BJ (cell line): ENCODE measurements around the gene PSMG3. TPM values are rescaled to one million over a fixed set of nuclear protein-coding genes. Genes with fewer than 3 reads are reported as not detected.

Source experiments
- CTCF ChIA-PET: fragments of 350-600 bp; formaldehyde crosslinking; extraction: SDS; loops from one replicate; lab custom pipeline; 2021; ENCODE audit warnings: antibody characterized with exemption, inconsistent platforms; lab: Yijun Ruan, JAX
- POLR2A ChIA-PET: fragments of 300-600 bp; sonication (Branson Sonifier 250); formaldehyde crosslinking; extraction: SDS; loops from one replicate; lab custom pipeline; 2021; ENCODE audit warnings: antibody characterized with exemption; lab: Charles Lee
- DNase-seq: peaks from one replicate; pipeline ENCODE4 v3.0.0-alpha.2; 2011; ENCODE audit warnings: low read depth
- H3K27me3 ChIP-seq: 2 replicates; pipeline ENCODE4 v1.6.0; 2011; ENCODE audit warnings: low read length; ENCODE audit not compliant: control insufficient read depth, insufficient read depth
- H3K36me3 ChIP-seq: 2 replicates; pipeline ENCODE4 v1.5.1; 2011; ENCODE audit warnings: low read length; ENCODE audit not compliant: control insufficient read depth, insufficient read depth
- H3K4me3 ChIP-seq: 2 replicates; pipeline ENCODE4 v1.5.1; 2011; ENCODE audit warnings: low read depth, mild to moderate bottlenecking, control low read depth, low read length
- polyA minus RNA-seq: library from RNA; depleted of rRNA, polyadenylated mRNA; stranded (reverse); fragments of >200 nt; gene quantifications from 2 replicates; pipeline ENCODE4 v1.2.3, GENCODE V29; 2011; rRNA and poly(A)+ RNA removed
- polyA plus RNA-seq: library from polyadenylated mRNA; depleted of rRNA; stranded (reverse); fragments of >200 nt; gene quantifications from 2 replicates; pipeline ENCODE4 v1.2.3, GENCODE V29; 2011; rRNA removed
- TF ChIP-seq, protein P1 (sequence below): IDR thresholded peaks from 2 replicates; pipeline ENCODE4 v1.5.1; 2011; ENCODE audit warnings: low read depth, mild to moderate bottlenecking, control low read depth, inconsistent platforms, low read length, moderate library complexity; ENCODE audit not compliant: insufficient read depth

The PSMG3 gene, protein sequence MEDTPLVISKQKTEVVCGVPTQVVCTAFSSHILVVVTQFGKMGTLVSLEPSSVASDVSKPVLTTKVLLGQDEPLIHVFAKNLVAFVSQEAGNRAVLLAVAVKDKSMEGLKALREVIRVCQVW
- polyA plus RNA-seq (32.1 and 40.9 TPM in 2 replicates), polyA minus RNA-seq (10.2 and 11.6 TPM in 2 replicates)

DNA sequence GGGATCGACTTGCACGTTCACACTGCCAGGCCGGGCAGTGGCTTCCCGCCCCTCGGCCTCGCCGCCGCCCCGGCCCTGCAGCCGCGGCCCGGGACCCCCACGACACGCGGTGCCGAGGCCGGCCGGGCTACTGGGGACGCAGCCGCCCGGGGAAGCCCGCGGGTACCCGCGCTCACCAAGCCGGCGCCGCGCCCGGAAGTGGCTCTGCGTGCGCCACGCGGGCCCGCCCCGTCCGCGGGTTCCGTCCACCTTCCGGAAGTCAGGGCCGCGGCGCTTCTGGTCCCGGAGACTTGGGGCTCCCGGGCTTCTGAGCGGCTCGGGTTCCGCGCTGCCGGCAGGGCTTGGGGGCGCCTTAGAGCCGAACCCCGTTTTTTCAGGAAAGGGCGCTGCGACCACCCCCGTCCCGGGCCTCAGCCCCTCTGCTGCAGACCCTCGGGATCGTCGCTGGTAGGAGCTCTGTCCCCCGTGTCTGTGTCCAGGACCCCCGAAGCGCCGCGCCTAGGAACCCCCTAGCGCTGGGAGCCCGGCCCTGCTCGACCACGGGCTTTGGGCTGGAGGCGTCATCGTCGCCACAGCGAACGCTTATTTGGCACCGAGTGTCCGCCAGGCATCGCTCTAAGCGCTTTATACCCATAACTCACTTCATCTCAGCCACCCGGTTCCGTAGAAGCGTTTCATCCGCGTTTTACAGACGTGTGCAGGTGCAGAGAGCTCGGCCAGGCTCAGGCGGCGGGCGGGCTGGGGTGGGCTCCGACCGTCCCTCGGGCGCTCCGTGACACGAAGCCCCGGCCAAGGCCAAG is at the start of gene PSMG3:
Gene PSMG3, minus strand, starts transcription at position 200 of the 800 bp plus-strand sequence. CDS start 693 bp downstream, outside the sequence.
- ChIA-PET CTCF (interaction anchor here (0.6 to 1.7 kb wide), 4 partner anchors 9 to 96 kb away, joined by 3 to 5 read pairs (median 4); partner anchors contain the start of gene INTS1), POLR2A (interaction anchor here (0.6 kb wide), 1 partner anchor 529 kb away, joined by 13 read pairs; no protein-coding TSS in a partner anchor)
- TF ChIP-seq, protein P1, sequence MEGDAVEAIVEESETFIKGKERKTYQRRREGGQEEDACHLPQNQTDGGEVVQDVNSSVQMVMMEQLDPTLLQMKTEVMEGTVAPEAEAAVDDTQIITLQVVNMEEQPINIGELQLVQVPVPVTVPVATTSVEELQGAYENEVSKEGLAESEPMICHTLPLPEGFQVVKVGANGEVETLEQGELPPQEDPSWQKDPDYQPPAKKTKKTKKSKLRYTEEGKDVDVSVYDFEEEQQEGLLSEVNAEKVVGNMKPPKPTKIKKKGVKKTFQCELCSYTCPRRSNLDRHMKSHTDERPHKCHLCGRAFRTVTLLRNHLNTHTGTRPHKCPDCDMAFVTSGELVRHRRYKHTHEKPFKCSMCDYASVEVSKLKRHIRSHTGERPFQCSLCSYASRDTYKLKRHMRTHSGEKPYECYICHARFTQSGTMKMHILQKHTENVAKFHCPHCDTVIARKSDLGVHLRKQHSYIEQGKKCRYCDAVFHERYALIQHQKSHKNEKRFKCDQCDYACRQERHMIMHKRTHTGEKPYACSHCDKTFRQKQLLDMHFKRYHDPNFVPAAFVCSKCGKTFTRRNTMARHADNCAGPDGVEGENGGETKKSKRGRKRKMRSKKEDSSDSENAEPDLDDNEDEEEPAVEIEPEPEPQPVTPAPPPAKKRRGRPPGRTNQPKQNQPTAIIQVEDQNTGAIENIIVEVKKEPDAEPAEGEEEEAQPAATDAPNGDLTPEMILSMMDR, result peak; percentile 56; the same call in 1 of the 2 replicates
- no peaks in the 10 kb centered on the region for H3K27me3 ChIP-seq
- peaks cover 6% of the 10 kb centered on the region for H3K36me3 ChIP-seq
- peak within 1 kb of the TSS; percentile 92 for H3K4me3 ChIP-seq
- DNase-seq, result peak; percentile 23

DNA sequence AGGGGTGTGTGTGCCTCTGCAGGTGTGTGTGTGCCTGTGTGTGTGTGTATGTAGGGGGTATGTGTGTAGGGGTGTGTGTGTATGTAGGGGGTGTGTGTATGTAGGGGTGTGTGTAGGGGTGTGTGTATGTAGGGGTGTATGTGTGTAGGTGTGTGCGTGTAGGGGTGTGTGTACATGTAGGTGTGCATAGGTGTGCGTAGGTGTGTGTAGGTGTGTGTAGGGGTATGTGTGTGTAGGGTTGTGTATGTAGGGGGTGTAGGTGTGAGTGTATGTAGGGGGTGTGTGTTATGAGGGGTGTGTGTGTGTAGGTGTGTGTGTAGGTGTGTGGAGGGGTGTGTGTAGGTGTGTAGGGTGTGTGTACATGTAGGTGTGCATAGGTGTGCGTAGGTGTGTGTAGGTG is 48.6 kb upstream of the PSMG3 start:
- ChIA-PET CTCF (no interaction called here), POLR2A (no interaction called here)
- no peak for DNase-seq

DNA sequence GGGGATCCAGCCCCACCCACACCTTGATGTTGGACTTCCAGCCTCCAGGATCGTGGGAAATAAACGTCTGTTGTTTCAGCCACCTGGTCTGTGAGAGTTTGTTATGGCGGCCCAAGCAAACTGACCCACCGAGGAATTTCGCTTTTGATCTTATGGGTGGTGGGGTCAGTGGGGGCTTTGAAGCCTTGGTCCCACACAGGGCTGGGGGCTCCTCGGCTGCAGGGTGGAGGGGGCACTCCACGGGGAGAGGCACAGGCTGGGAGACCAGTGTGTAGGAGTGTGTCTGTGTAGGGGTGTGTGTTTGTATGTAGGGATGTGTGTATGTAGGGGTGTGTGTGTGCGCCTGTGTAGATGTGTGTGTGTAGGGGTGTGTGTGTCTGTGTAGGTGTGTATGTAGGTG is 48.1 kb upstream of the PSMG3 start:
- TF ChIP-seq, protein P1, result no peak
- POLR2A ChIA-PET, result no interaction called here
- CTCF ChIA-PET, result no interaction called here
- no peak for DNase-seq
- no peak overlapping the region for H3K4me3 ChIP-seq
- no peaks in the 10 kb centered on the region for H3K36me3 ChIP-seq
- H3K27me3 ChIP-seq, result peaks cover 5% of the 10 kb centered on the region

More for the DNA sequence above, 48.6 kb upstream of the PSMG3 start:
- peaks cover 5% of the 10 kb centered on the region for H3K27me3 ChIP-seq
- TF ChIP-seq, protein P1, result no peak
- no peak overlapping the region for H3K4me3 ChIP-seq
- H3K36me3 ChIP-seq, result no peaks in the 10 kb centered on the region

DNA sequence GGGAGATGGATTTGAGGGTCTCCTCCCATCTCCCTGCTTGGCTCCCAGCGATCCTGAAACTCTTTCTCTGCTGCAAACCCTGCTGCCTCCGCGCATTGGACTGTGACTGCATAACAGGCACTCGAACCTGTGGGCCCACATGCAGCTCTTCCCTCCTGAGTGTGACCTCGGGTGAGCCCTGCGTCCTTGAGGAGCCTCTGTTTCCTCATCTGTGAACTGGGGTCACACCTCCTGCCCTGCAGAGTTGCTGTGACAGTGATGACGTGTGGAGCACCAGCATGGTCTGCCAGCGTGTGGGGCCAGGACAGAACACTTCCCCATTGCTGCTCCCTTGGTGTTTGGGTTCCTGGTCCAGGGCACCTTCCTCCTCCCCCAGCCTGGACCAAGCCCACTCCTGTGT is 46.9 kb upstream of the PSMG3 start:
- ChIA-PET CTCF (no interaction called here), POLR2A (no interaction called here)
- peaks cover 5% of the 10 kb centered on the region for H3K27me3 ChIP-seq
- TF ChIP-seq, protein P1, result no peak
- H3K4me3 ChIP-seq, result no peak overlapping the region
- H3K36me3 ChIP-seq, result no peaks in the 10 kb centered on the region
- no peak for DNase-seq

DNA sequence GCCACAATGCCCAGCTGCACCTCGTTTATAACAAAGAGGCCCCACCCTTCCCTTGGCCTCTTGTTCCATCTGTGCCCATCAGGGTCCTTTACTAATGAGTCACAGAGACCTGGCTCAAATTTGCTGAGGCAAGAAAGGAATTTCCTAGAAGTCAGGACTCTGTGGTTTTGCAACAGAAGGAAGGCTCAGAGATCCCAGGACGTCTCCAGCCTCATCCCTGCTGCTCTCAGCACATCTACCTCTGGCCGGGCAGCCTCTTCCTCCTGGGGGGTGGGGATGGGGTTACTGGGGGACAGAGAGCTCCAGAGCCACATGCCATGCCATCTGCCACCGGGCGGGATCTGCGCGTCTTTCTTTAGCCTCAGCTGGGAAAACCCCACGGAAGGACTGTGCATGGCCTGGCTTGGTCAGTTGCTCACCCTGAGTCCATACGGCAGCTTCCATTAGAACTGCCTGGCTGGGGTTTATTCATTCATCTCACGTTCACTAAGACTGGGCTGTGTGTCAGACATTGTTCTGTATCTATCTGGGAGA is 41.9 kb upstream of the PSMG3 start:
- ChIA-PET POLR2A (no interaction called here), CTCF (interaction anchor here (1.0 to 2.4 kb wide), 3 partner anchors 13 to 598 kb away, joined by 3 to 7 read pairs (median 5); no protein-coding TSS in a partner anchor)
- Histone ChIP-seq H3K4me3 (no peak overlapping the region), H3K27me3 (peaks cover 8% of the 10 kb centered on the region; the same call in 1 of the 2 replicates), H3K36me3 (no peaks in the 10 kb centered on the region)
- TF ChIP-seq, protein P1, result no peak
- peak; percentile 89 for DNase-seq
